H1 (cell line): ENCODE data around the gene IRF2BP1. TPM values are rescaled to one million over a fixed set of nuclear protein-coding genes. Genes with fewer than 3 reads are reported as not detected.
A peak's percentile ranks its signal among the peaks of the same experiment; 100 is the strongest.

Experiments
- CTCF ChIA-PET: fragments of 300-600 bp; sonication (Branson Sonifier 250); formaldehyde crosslinking; loops from one replicate; lab custom pipeline; 2021; ENCODE audit not compliant: partially characterized antibody; lab: Charles Lee
- POLR2A ChIA-PET: fragments of 300-600 bp; sonication (Branson Sonifier 250); formaldehyde crosslinking; loops from one replicate; lab custom pipeline; 2021; ENCODE audit warnings: inconsistent platforms; ENCODE audit not compliant: partially characterized antibody; lab: Charles Lee
- DNase-seq, 2 experiments: peaks; one replicate each; pipeline versions ENCODE4 v3.0.0 to v3.0.0-alpha.2; 2010 to 2022; ENCODE audit warnings: low spot score in 2 of 2, low read depth in 1 of 2, mixed read lengths in 1 of 2
- FAIRE-seq: peaks from 2 replicates; lab custom pipeline; 2011; peaks lifted over from hg19 to GRCh38; lab: Jason Lieb, UNC
- H2AFZ ChIP-seq: 2 replicates; pipeline ENCODE4 v1.8.1; 2012; ENCODE audit warnings: low read length, inconsistent platforms
- H2AK5ac ChIP-seq: 2 replicates; pipeline ENCODE4 v1.6.1; 2013; ENCODE audit warnings: low read depth, low read length
- H2BK120ac ChIP-seq: replicated peaks from 2 replicates; pipeline ENCODE3; 2013; ENCODE audit warnings: low read depth, low read length, inconsistent platforms
- H2BK12ac ChIP-seq: 2 replicates; pipeline ENCODE4 v1.6.1; 2013; ENCODE audit warnings: low read depth, low read length
- H2BK15ac ChIP-seq: 2 replicates; pipeline ENCODE4 v1.6.1; 2013; ENCODE audit warnings: low read length
- H2BK20ac ChIP-seq: 2 replicates; pipeline ENCODE4 v1.6.1; 2013; ENCODE audit warnings: low read length
- H2BK5ac ChIP-seq: 2 replicates; pipeline ENCODE4 v1.6.1; 2013; ENCODE audit warnings: low read depth, low read length
- H3K14ac ChIP-seq: 2 replicates; pipeline ENCODE4 v1.6.1; 2013; ENCODE audit warnings: inconsistent platforms; ENCODE audit not compliant: insufficient read length
- H3K18ac ChIP-seq: 2 replicates; pipeline ENCODE4 v1.6.1; 2013; ENCODE audit warnings: low read length; ENCODE audit errors: extremely low read depth
- H3K23ac ChIP-seq: 2 replicates; pipeline ENCODE4 v1.6.1; 2013; ENCODE audit warnings: inconsistent platforms; ENCODE audit not compliant: insufficient read length
- H3K23me2 ChIP-seq: 2 replicates; pipeline ENCODE4 v1.6.1; 2013; ENCODE audit warnings: low read depth, low read length
- H3K27ac ChIP-seq: 2 replicates; pipeline ENCODE4 v1.6.1; 2011; ENCODE audit warnings: low read depth, low read length, inconsistent platforms
- H3K27me3 ChIP-seq, 4 experiments: replicated peaks in 1 of 4; 1 replicate in 1 of 4; 2 replicates in 3 of 4; pipeline versions ENCODE4 v1.6.1 to v1.8.1; 2011 to 2013; ENCODE audit warnings: low read length in 3 of 4, mild to moderate bottlenecking in 3 of 4, inconsistent platforms in 2 of 4, mixed read lengths in 2 of 4, moderate library complexity in 1 of 4; ENCODE audit not compliant: control insufficient read depth in 3 of 4, insufficient read depth in 3 of 4; ENCODE audit errors: extremely low read depth in 1 of 4
- H3K36me3 ChIP-seq, 4 experiments: 2 replicates each; pipeline versions ENCODE4 v1.6.1 to v1.8.1; 2011 to 2013; ENCODE audit warnings: mild to moderate bottlenecking in 4 of 4, low read length in 3 of 4, moderate library complexity in 2 of 4, control low read depth in 1 of 4, inconsistent platforms in 1 of 4; ENCODE audit not compliant: insufficient read depth in 4 of 4, control insufficient read depth in 2 of 4
- H3K4ac ChIP-seq: replicated peaks from 2 replicates; pipeline ENCODE3; 2013; ENCODE audit warnings: low read length, low read depth, mixed read lengths, inconsistent platforms; ENCODE audit not compliant: insufficient read length
- H3K4me1 ChIP-seq, 4 experiments: replicated peaks in 1 of 4; 1 replicate in 1 of 4; 2 replicates in 3 of 4; pipeline versions ENCODE4 v1.6.1 to v1.8.1; 2011 to 2013; ENCODE audit warnings: low read length in 3 of 4, inconsistent platforms in 2 of 4, mixed read lengths in 1 of 4; ENCODE audit not compliant: insufficient read depth in 4 of 4, control insufficient read depth in 3 of 4
- H3K4me2 ChIP-seq, 2 experiments: 2 replicates each; pipeline versions ENCODE4 v1.6.1 to v1.8.1; 2011 to 2013; ENCODE audit warnings: low read depth in 2 of 2, low read length in 2 of 2, control low read depth in 1 of 2, inconsistent platforms in 1 of 2, mild to moderate bottlenecking in 1 of 2; ENCODE audit not compliant: insufficient read depth in 1 of 2
- H3K4me3 ChIP-seq, 4 experiments: fragments of 200-600, 300-600 bp in 1 of 4; sonication (generic), shearing (Covaris generic), sonication (Bioruptor Twin) in 1 of 4; 2 replicates each; pipeline versions ENCODE4 v1.5.1 to v1.8.1; 2011 to 2016; ENCODE audit warnings: low read length in 4 of 4, low read depth in 3 of 4, control low read depth in 2 of 4, inconsistent platforms in 2 of 4, mild to moderate bottlenecking in 2 of 4, mixed read lengths in 1 of 4, moderate library complexity in 1 of 4; ENCODE audit not compliant: insufficient read depth in 2 of 4; ENCODE audit errors: extremely low read depth in 1 of 4
- H3K56ac ChIP-seq: replicated peaks from 2 replicates; pipeline ENCODE3; 2013; ENCODE audit warnings: low read depth, mild to moderate bottlenecking, mixed read lengths, low read length, inconsistent platforms; ENCODE audit not compliant: insufficient read length
- H3K79me1 ChIP-seq: 2 replicates; pipeline ENCODE4 v1.6.1; 2013; ENCODE audit warnings: low read depth, low read length, control low read depth
- H3K79me2 ChIP-seq, 2 experiments: 2 replicates each; pipeline versions ENCODE4 v1.6.1 to v1.8.1; 2012 to 2013; ENCODE audit warnings: low read length in 2 of 2, mild to moderate bottlenecking in 2 of 2, inconsistent platforms in 1 of 2; ENCODE audit not compliant: insufficient read depth in 2 of 2, control insufficient read depth in 1 of 2
- H3K9ac ChIP-seq, 4 experiments: replicated peaks in 1 of 4; 1 replicate in 1 of 4; 2 replicates in 3 of 4; pipeline versions ENCODE4 v1.6.1 to v1.8.1; 2011 to 2013; ENCODE audit warnings: low read depth in 3 of 4, low read length in 3 of 4, control low read depth in 2 of 4, mild to moderate bottlenecking in 2 of 4, moderate library complexity in 2 of 4, inconsistent platforms in 1 of 4; ENCODE audit errors: extremely low read depth in 1 of 4
- H3K9me3 ChIP-seq, 2 experiments: 2 replicates each; pipeline versions ENCODE4 v1.6.1 to v1.8.1; 2012 to 2013; ENCODE audit warnings: mild to moderate bottlenecking in 2 of 2, moderate library complexity in 2 of 2, control low read depth in 1 of 2, inconsistent platforms in 1 of 2, low read depth in 1 of 2, low read length in 1 of 2, mixed read lengths in 1 of 2; ENCODE audit not compliant: insufficient read depth in 2 of 2
- H4K20me1 ChIP-seq, 2 experiments: replicated peaks in 1 of 2; 2 replicates each; pipeline versions ENCODE3 to v1.8.1; 2011 to 2013; ENCODE audit warnings: inconsistent platforms in 2 of 2, low read length in 2 of 2, mild to moderate bottlenecking in 1 of 2; ENCODE audit not compliant: insufficient read depth in 2 of 2, control insufficient read depth in 1 of 2
- H4K5ac ChIP-seq: 2 replicates; pipeline ENCODE4 v1.6.1; 2013; ENCODE audit warnings: low read length, low read depth, mixed read lengths, inconsistent platforms; ENCODE audit not compliant: insufficient read length
- H4K8ac ChIP-seq: 2 replicates; pipeline ENCODE4 v1.8.0; 2013; ENCODE audit warnings: mild to moderate bottlenecking, moderate library complexity, low read length, inconsistent platforms; ENCODE audit not compliant: insufficient read depth; ENCODE audit errors: extremely low read depth
- H4K91ac ChIP-seq: replicated peaks from 2 replicates; pipeline ENCODE3; 2013; ENCODE audit warnings: low read length, mixed read lengths, inconsistent platforms; ENCODE audit not compliant: insufficient read length
- BRCA1 ChIP-seq: IDR thresholded peaks from 2 replicates; pipeline ENCODE4 v1.6.1; 2012; ENCODE audit warnings: low read depth, low read length, improper control_type of control experiment
- EP300 ChIP-seq, 2 experiments: IDR thresholded peaks; 1 replicate in 1 of 2; 2 replicates in 1 of 2; pipeline ENCODE4 v1.6.1; 2011 to 2012; ENCODE audit warnings: low read depth in 2 of 2, low read length in 2 of 2, mild to moderate bottlenecking in 2 of 2, borderline replicate concordance in 1 of 2, inconsistent platforms in 1 of 2, moderate library complexity in 1 of 2
- EZH2 ChIP-seq: fragments of 200-600 bp; sonication (generic); IDR thresholded peaks from 2 replicates; pipeline ENCODE4 v1.7.1; 2012; ENCODE audit warnings: low read depth, mild to moderate bottlenecking, moderate library complexity, low read length, inconsistent platforms; ENCODE audit not compliant: severe bottlenecking
- NRF1 ChIP-seq: IDR thresholded peaks from 2 replicates; pipeline ENCODE4 v1.6.1; 2011; ENCODE audit warnings: mild to moderate bottlenecking, low read depth, low read length, improper control_type of control experiment
- SIRT6 ChIP-seq: IDR thresholded peaks from one replicate; pipeline ENCODE4 v1.7.1; 2012; ENCODE audit warnings: low read length, inconsistent platforms
- SP4 ChIP-seq: IDR thresholded peaks from 2 replicates; pipeline ENCODE4 v1.6.1; 2012; ENCODE audit warnings: low read length, inconsistent platforms
- SRF ChIP-seq: IDR thresholded peaks from 2 replicates; pipeline ENCODE4 v1.6.1; 2011; ENCODE audit warnings: mild to moderate bottlenecking, low read depth, low read length, moderate library complexity
- TBP ChIP-seq: IDR thresholded peaks from 2 replicates; pipeline ENCODE4 v1.6.1; 2011; ENCODE audit warnings: low read depth, low read length, improper control_type of control experiment
- WGBS, 2 experiments: shearing (Covaris generic) in 1 of 2; methylation state at CpG; one replicate each; pipeline versions ENCODE4 v1.1.6 to v1.1.7; 2013 to 2015; ENCODE audit warnings: low lambda C conversion rate in 2 of 2, mixed read lengths in 2 of 2, inconsistent platforms in 1 of 2, low coverage in 1 of 2, missing lambda C conversion rate in 1 of 2; ENCODE audit not compliant: insufficient replicate concordance in 2 of 2, insufficient coverage in 1 of 2, insufficient read length in 1 of 2; ENCODE audit errors: extremely low coverage in 1 of 2, missing lambda C conversion rate in 1 of 2; 5-methylcytosine and 5-hydroxymethylcytosine counted together
- long read RNA-seq, 2 experiments: library from RNA in 1 of 2; library from capped mRNA in 1 of 2; stranded (forward); transcript quantifications; one replicate each; pipeline ENCODE4 v2.0.0, GENCODE V29; 2021; ENCODE audit warnings: inconsistent platforms in 1 of 2
- polyA minus RNA-seq, 3 experiments: library from RNA; depleted of rRNA, polyadenylated mRNA; stranded (reverse); fragments of >200 nt; gene quantifications; 1 replicate in 2 of 3; 2 replicates in 1 of 3; pipeline ENCODE4 v1.2.3, GENCODE V29; 2011
- polyA plus RNA-seq, 7 experiments: library from polyadenylated mRNA; depleted of rRNA in 3 of 7; stranded (reverse) in 5 of 7; unstranded in 2 of 7; fragments of >200 nt in 5 of 7; fragments of 200-250 nt in 2 of 7; gene quantifications; 1 replicate in 5 of 7; 2 replicates in 1 of 7; 4 replicates in 1 of 7; pipeline versions ENCODE4 v1.2.1 to v1.2.3, GENCODE V29; 2011 to 2013; ENCODE audit warnings: missing spikeins in 2 of 7, mixed read lengths in 2 of 7
- total RNA-seq: library from RNA; stranded (reverse); fragmentation: NEBNext Ultra II Directional; extraction: Animal tissue kit (Norgen Biotek cat#: 25700); gene quantifications from 2 replicates; pipeline ENCODE4 v1.2.1, GENCODE V29; 2021

Gene IRF2BP1
- 24.4 and 25.3 TPM in 2 replicates for total RNA-seq
- 12.1 and 22.1 TPM in 2 replicates for polyA plus RNA-seq (2011; rRNA removed)
- 14.9 TPM for polyA plus RNA-seq (2011; cell fraction: cytosol; rRNA removed)
- 16.2 TPM for polyA plus RNA-seq (2011; cell fraction: nucleus; rRNA removed)
- 9.9 to 15.9 TPM (median 13.9 TPM) in 4 replicates for polyA plus RNA-seq (2012, experiment 1 of 2)
- polyA plus RNA-seq (2012, experiment 2 of 2) = 14.7 TPM
- polyA plus RNA-seq (2013, experiment 1 of 2) = 9.6 TPM
- polyA plus RNA-seq (2013, experiment 2 of 2) = 8.2 TPM
- 4.6 and 5.9 TPM in 2 replicates for polyA minus RNA-seq (2011; rRNA and poly(A)+ RNA removed)
- 15.4 TPM for polyA minus RNA-seq (2011; cell fraction: cytosol; rRNA and poly(A)+ RNA removed)
- 19.1 TPM for polyA minus RNA-seq (2011; cell fraction: nucleus; rRNA and poly(A)+ RNA removed)
- long read RNA-seq, experiment 1, transcript IRF2BP1-201 (1 exons, 2,564 nt) = major isoform, 34 of 34 reads
- long read RNA-seq, experiment 1, partial matches to known transcripts = 0 of 34 reads
- long read RNA-seq, experiment 1, other reads (novel, unspliced or antisense) = 0 of 34 reads
- long read RNA-seq, experiment 2 = 0 reads

DNA sequence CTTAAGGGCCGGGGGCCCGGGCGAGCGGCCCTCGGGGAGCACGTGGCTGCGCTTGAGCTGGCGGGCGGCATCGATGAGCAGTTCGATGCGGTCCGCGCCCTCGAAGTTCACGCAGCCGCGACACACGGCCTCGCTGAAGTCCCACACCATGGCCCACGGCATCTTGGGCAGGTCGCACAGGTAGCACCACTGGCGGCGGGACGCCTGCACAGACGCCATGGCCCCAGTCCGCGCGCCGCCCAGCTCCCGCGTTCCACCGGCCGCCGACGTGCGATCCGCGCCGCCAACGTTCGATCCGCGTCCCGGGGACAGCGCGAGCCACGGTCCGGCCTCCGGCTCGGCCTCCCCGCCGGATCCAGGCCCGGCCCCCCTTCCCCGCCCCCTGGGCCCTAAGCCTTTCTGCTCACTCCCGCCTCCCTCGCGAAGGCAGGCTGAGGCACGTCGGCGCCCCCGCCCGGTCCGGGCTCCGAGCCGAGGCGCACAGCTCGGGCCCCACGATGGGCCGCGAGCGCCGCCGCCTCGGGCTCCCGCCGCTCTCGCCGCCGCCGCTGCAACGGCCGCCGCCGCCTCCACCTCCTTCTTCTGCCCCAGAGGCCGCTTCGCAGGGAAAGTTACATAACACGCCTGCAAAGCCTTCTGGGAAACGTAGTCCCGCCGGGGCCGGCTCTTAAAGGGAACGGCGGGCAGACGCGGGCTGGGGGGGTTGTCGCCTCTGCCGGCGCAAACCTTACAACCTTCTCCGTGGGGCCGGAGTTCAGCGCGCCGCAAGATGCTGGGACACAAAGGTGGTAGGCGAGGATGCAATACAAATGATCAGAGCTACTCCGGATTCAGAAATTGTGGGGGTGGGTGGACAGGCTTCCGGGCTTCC, at the start of gene IRF2BP1:
Gene IRF2BP1, minus strand, starts transcription at position 586 of the 871 bp plus-strand sequence. Its CDS starts 367 bp downstream, at position 219.
- DNase-seq = peak in 1 of 2 experiments; percentile 91
- peak within 1 kb of the TSS; percentile 98 for H4K8ac ChIP-seq
- H3K14ac ChIP-seq = no peak within 1 kb of the TSS
- H3K23ac ChIP-seq = no peak within 1 kb of the TSS
- H3K18ac ChIP-seq = peak within 1 kb of the TSS; percentile 87
- H2BK15ac ChIP-seq = peak within 1 kb of the TSS; percentile 88; the same call in 1 of the 2 replicates
- peaks cover 6 to 28% (median 18%) of the 10 kb centered on the region in 4 experiments for H3K4me1 ChIP-seq
- no peak within 1 kb of the TSS for H2AK5ac ChIP-seq
- peak within 1 kb of the TSS; percentile 89 for H4K91ac ChIP-seq
- peaks cover 0 to 7% (median 0%) of the 10 kb centered on the region in 4 experiments; a peak in 1 of 8 replicates for H3K36me3 ChIP-seq
- peak within 1 kb of the TSS; percentile 94; the same call in 1 of the 2 replicates for H2AFZ ChIP-seq
- no peaks in the 10 kb centered on the region for H3K27me3 ChIP-seq
- 1% methylated on average over 54 of the region's 107 CpGs; no CpG with 5 or more reads in 1 of the 2 experiments for WGBS, 2 experiments
- peak within 1 kb of the TSS; percentile 50; the same call in 1 of the 2 replicates for H2BK12ac ChIP-seq
- H3K4me3 ChIP-seq = peak within 1 kb of the TSS; percentile 71 to 80 (median 78)
- FAIRE-seq = no peak
- no peak within 1 kb of the TSS for H2BK20ac ChIP-seq
- H3K27ac ChIP-seq = peak within 1 kb of the TSS; percentile 86
- H3K9me3 ChIP-seq = no peaks in the 10 kb centered on the region
- H2BK120ac ChIP-seq = no peak within 1 kb of the TSS
- peak within 1 kb of the TSS; percentile 89 for H3K56ac ChIP-seq
- peak within 1 kb of the TSS; percentile 49 to 76 for H3K4me2 ChIP-seq
- CTCF ChIA-PET = interaction anchor here (0.6 to 10.7 kb wide), 10 partner anchors 17 to 107 kb away, joined by 3 to 208 read pairs (median 4); partner anchors contain the start of genes DMPK, DMWD, FOXA3 and MYPOP
- H4K20me1 ChIP-seq = peaks cover 3 to 12% of the 10 kb centered on the region in 2 experiments
- H3K9ac ChIP-seq = peak within 1 kb of the TSS; percentile 62 to 81 (median 76)
- 0 out of 2 replicates have a peak, but pooled peaks cover 2% of the 10 kb centered on the region for H3K79me1 ChIP-seq
- no peak within 1 kb of the TSS for H3K4ac ChIP-seq
- POLR2A ChIA-PET = interaction anchor here (0.6 to 9.8 kb wide), 18 partner anchors 11 to 121 kb away, joined by 3 to 277 read pairs (median 4); partner anchors contain the start of genes CCDC61, FOXA3, MYPOP and RSPH6A
- H4K5ac ChIP-seq = peak within 1 kb of the TSS; percentile 93
- peaks cover 11% of the 10 kb centered on the region; the same call in 1 of the 2 replicates for H3K23me2 ChIP-seq
- H2BK5ac ChIP-seq = peak within 1 kb of the TSS; percentile 60
- H3K79me2 ChIP-seq = no peaks in the 10 kb centered on the region; a peak in 1 of 4 replicates
- TF ChIP-seq SP4 (no peak), SIRT6 (no peak), TBP (peak; percentile 32; the same call in 1 of the 2 replicates), BRCA1 (no peak), EP300 (IDR thresholded peaks at IDR 0.05; ENCODE audit: borderline replicate concordance in 1 of 2, low read depth in 2 of 2, low read length in 2 of 2) (peak in 1 of 2 experiments; percentile 42; a peak in 1 of 3 replicates), EZH2 (no peak), NRF1 (no peak), SRF (no peak)
